22Rv1 (cell line): ENCODE results near the gene DDT.
"Not testable (repeated sequence)": the region's sequence is repeated elsewhere in the genome, so short reads cannot be mapped to it uniquely, and the experiment has no call there.

ENCODE experiments used
- ZFX ChIP-seq: fragments of 450-650 bp; IDR thresholded peaks from 2 replicates; pipeline ENCODE4 v1.6.1; 2017; ENCODE audit warnings: antibody characterized with exemption, borderline replicate concordance
- TF ChIP-seq, protein P1 (sequence below): fragments of 450-650 bp; IDR thresholded peaks from 2 replicates; pipeline ENCODE4 v1.5.1; 2017; ENCODE audit warnings: mild to moderate bottlenecking

DNA sequence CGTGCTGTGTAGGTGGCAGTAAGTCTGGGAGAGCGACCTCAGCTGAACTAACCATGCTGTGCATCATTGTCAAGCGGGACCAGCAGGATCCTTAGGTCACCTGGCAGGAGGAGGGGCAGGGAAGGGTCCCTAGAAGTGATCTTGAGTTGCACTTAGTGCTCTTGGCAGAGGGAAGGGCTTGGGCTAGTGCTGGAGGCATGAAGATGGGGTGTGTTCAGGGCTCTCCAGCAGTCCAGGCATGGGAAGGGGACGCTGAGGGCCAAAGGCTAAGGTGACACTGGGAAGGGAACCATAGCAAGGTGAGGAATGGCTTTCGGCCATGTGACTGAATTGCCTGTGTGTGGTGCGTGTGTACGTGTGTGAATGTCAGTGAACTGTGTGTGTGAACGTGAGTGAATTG lies 11.8 kb upstream of the DDT start:
- TF ChIP-seq, protein P1, sequence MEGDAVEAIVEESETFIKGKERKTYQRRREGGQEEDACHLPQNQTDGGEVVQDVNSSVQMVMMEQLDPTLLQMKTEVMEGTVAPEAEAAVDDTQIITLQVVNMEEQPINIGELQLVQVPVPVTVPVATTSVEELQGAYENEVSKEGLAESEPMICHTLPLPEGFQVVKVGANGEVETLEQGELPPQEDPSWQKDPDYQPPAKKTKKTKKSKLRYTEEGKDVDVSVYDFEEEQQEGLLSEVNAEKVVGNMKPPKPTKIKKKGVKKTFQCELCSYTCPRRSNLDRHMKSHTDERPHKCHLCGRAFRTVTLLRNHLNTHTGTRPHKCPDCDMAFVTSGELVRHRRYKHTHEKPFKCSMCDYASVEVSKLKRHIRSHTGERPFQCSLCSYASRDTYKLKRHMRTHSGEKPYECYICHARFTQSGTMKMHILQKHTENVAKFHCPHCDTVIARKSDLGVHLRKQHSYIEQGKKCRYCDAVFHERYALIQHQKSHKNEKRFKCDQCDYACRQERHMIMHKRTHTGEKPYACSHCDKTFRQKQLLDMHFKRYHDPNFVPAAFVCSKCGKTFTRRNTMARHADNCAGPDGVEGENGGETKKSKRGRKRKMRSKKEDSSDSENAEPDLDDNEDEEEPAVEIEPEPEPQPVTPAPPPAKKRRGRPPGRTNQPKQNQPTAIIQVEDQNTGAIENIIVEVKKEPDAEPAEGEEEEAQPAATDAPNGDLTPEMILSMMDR: not testable (repeated sequence)
- not testable (repeated sequence) for TF ChIP-seq ZFX
